Measurements from ENCODE around the gene ATP5F1D. TPM values are rescaled to one million over a fixed set of nuclear protein-coding genes. Genes with fewer than 3 reads are reported as not detected.

The ATP5F1D gene
- total RNA-seq, 1 donor from 2014 or later = 110 TPM

GRCh38 chr19:1288226-1288612, 46.7 kb downstream of the ATP5F1D start:
- Mint-ChIP-seq H3K27me3 (ENCODE audit: low read depth) (peaks cover 2% of the 10 kb centered on the region), H3K36me3 (ENCODE audit: low read depth) (no peaks in the 10 kb centered on the region), H3K27ac (ENCODE audit: unreplicated experiment) (no peak overlapping the region), H3K4me1 (ENCODE audit: low read depth) (peaks cover 3% of the 10 kb centered on the region), H3K4me3 (ENCODE audit: unreplicated experiment) (no peak overlapping the region), H3K9me3 (ENCODE audit: low read depth) (no peaks in the 10 kb centered on the region)
- DNase-seq (ENCODE audit: low spot score) = no peak
- TF ChIP-seq CTCF (IDR thresholded peaks at IDR 0.05) = no peak

GRCh38 chr19:1288833-1289685, 47.5 kb downstream of the ATP5F1D start:
- Mint-ChIP-seq H3K36me3 (ENCODE audit: low read depth) (no peaks in the 10 kb centered on the region), H3K4me1 (ENCODE audit: low read depth) (peaks cover 3% of the 10 kb centered on the region), H3K9me3 (ENCODE audit: low read depth) (no peaks in the 10 kb centered on the region), H3K27me3 (ENCODE audit: low read depth) (peaks cover 2% of the 10 kb centered on the region), H3K4me3 (ENCODE audit: unreplicated experiment) (no peak overlapping the region), H3K27ac (ENCODE audit: unreplicated experiment) (no peak overlapping the region)
- no peak for TF ChIP-seq CTCF (IDR thresholded peaks at IDR 0.05)
- no peak for DNase-seq (ENCODE audit: low spot score)

GRCh38 chr19:1289686-1290025, 48.1 kb downstream of the ATP5F1D start:
- H3K36me3 Mint-ChIP-seq (ENCODE audit: low read depth) = no peaks in the 10 kb centered on the region

GRCh38 chr19:1290196-1290702, 48.7 kb downstream of the ATP5F1D start:
- no peak for DNase-seq (ENCODE audit: low spot score)
- H3K36me3 Mint-ChIP-seq (ENCODE audit: low read depth) = no peaks in the 10 kb centered on the region
- peaks cover 2% of the 10 kb centered on the region for H3K27me3 Mint-ChIP-seq (ENCODE audit: low read depth)
- TF ChIP-seq CTCF (IDR thresholded peaks at IDR 0.05) = no peak
- H3K4me3 Mint-ChIP-seq (ENCODE audit: unreplicated experiment) = no peak overlapping the region
- no peaks in the 10 kb centered on the region for H3K9me3 Mint-ChIP-seq (ENCODE audit: low read depth)
- peaks cover 3% of the 10 kb centered on the region for H3K4me1 Mint-ChIP-seq (ENCODE audit: low read depth)
- H3K27ac Mint-ChIP-seq (ENCODE audit: unreplicated experiment) = no peak overlapping the region

More at GRCh38 chr19:1289686-1290025, 48.1 kb downstream of the ATP5F1D start:
- Mint-ChIP-seq H3K27ac (ENCODE audit: unreplicated experiment) (no peak overlapping the region), H3K4me1 (ENCODE audit: low read depth) (peaks cover 3% of the 10 kb centered on the region), H3K4me3 (ENCODE audit: unreplicated experiment) (no peak overlapping the region), H3K27me3 (ENCODE audit: low read depth) (peaks cover 2% of the 10 kb centered on the region), H3K9me3 (ENCODE audit: low read depth) (no peaks in the 10 kb centered on the region)
- DNase-seq (ENCODE audit: low spot score) = no peak
- TF ChIP-seq CTCF (IDR thresholded peaks at IDR 0.05) = no peak

GRCh38 chr19:1290703-1291651, 49.4 kb downstream of the ATP5F1D start:
- no peaks in the 10 kb centered on the region for H3K9me3 Mint-ChIP-seq (ENCODE audit: low read depth)
- no peak overlapping the region for H3K27ac Mint-ChIP-seq (ENCODE audit: unreplicated experiment)
- no peak for DNase-seq (ENCODE audit: low spot score)
- H3K4me3 Mint-ChIP-seq (ENCODE audit: unreplicated experiment) = no peak overlapping the region
- no peak for TF ChIP-seq CTCF (IDR thresholded peaks at IDR 0.05)
- H3K36me3 Mint-ChIP-seq (ENCODE audit: low read depth) = no peaks in the 10 kb centered on the region
- H3K27me3 Mint-ChIP-seq (ENCODE audit: low read depth) = peaks cover 2% of the 10 kb centered on the region
- H3K4me1 Mint-ChIP-seq (ENCODE audit: low read depth) = peaks cover 3% of the 10 kb centered on the region
